SU-DHL-6 (cell line): Measurements from ENCODE around the gene NSMCE1.

Experiments used
- H2AFZ ChIP-seq: fragments of 200-600 bp; sonication (generic); 2 replicates; pipeline ENCODE4 v1.6.1; 2014; ENCODE audit warnings: low read depth, mild to moderate bottlenecking, moderate library complexity, mixed read lengths, antibody characterized with exemption, low read length; ENCODE audit not compliant: severe bottlenecking
- H3F3A ChIP-seq: fragments of 200-600 bp; shearing (Covaris generic); 2 replicates; pipeline ENCODE4 v1.6.0; 2016; ENCODE audit warnings: antibody characterized with exemption, mild to moderate bottlenecking; ENCODE audit not compliant: insufficient read depth
- H3K27ac ChIP-seq: fragments of 200-600 bp; sonication (generic); 2 replicates; pipeline ENCODE4 v1.5.1; 2016; ENCODE audit warnings: low read depth, mild to moderate bottlenecking, low read length, moderate library complexity, mixed read lengths
- H3K27me3 ChIP-seq: fragments of 200-600 bp; sonication (generic), shearing (Covaris generic); 2 replicates; pipeline ENCODE4 v1.6.0; 2014; ENCODE audit warnings: mild to moderate bottlenecking, low read length
- H3K36me3 ChIP-seq: fragments of 200-600 bp; sonication (generic); 2 replicates; pipeline ENCODE4 v1.6.1; 2014; ENCODE audit warnings: mild to moderate bottlenecking, low read length, mixed read lengths
- H3K4me2 ChIP-seq: fragments of 300-600, 200-600 bp; shearing (Covaris generic), sonication (generic); 2 replicates; pipeline ENCODE4 v1.6.0; 2014; ENCODE audit warnings: low read length, low read depth, mild to moderate bottlenecking; ENCODE audit not compliant: poor library complexity, severe bottlenecking
- H3K4me3 ChIP-seq: fragments of 200-600 bp; sonication (generic); 2 replicates; pipeline ENCODE4 v1.5.1; 2014; ENCODE audit warnings: antibody characterized with exemption, low read length, mild to moderate bottlenecking, mixed read lengths; ENCODE audit not compliant: insufficient read depth, poor library complexity, severe bottlenecking
- H3K79me2 ChIP-seq: fragments of 200-600 bp; sonication (generic); 2 replicates; pipeline ENCODE4 v1.6.1; 2014; ENCODE audit warnings: mild to moderate bottlenecking, low read length, moderate library complexity; ENCODE audit not compliant: insufficient read depth
- H3K9ac ChIP-seq: fragments of 200-600 bp; sonication (generic); 2 replicates; pipeline ENCODE4 v1.7.0; 2014; ENCODE audit warnings: mild to moderate bottlenecking, low read length
- H3K9me2 ChIP-seq: fragments of 200-600 bp; sonication (generic); replicated peaks from 2 replicates; pipeline ENCODE4 v1.6.1; 2014; ENCODE audit warnings: low read length; ENCODE audit not compliant: insufficient read depth
- H3K9me3 ChIP-seq: fragments of 200-600 bp; sonication (generic); 2 replicates; pipeline ENCODE4 v1.6.1; 2014; ENCODE audit warnings: low read length, mixed read lengths; ENCODE audit not compliant: insufficient read depth
- H4K20me1 ChIP-seq: fragments of 200-600 bp; sonication (generic); 2 replicates; pipeline ENCODE4 v1.6.1; 2014; ENCODE audit warnings: low read depth, mild to moderate bottlenecking, antibody characterized with exemption, low read length, moderate library complexity, mixed read lengths
- CTCF ChIP-seq: fragments of 200-600 bp; sonication (generic); IDR thresholded peaks from one replicate; pipeline ENCODE4 v1.5.1; 2017; ENCODE audit warnings: antibody characterized with exemption, mild to moderate bottlenecking, low read length, moderate library complexity; ENCODE audit not compliant: insufficient read depth, poor library complexity, severe bottlenecking
- EZH2phosphoT487 ChIP-seq: fragments of 200-600 bp; sonication (generic), shearing (Covaris generic); conservative IDR thresholded peaks from 2 replicates; pipeline ENCODE4 v1.6.1; 2018; ENCODE audit warnings: mild to moderate bottlenecking, antibody characterized with exemption, low read length, moderate library complexity, mixed read lengths

The NSMCE1 gene

GRCh38 chr16:27229891-27230470 is 38.6 kb downstream of the NSMCE1 start:
- H4K20me1 ChIP-seq: no peaks in the 10 kb centered on the region
- H3K9me2 ChIP-seq: no peaks in the 10 kb centered on the region
- no peaks in the 10 kb centered on the region for H3K9me3 ChIP-seq
- no peaks in the 10 kb centered on the region for H3K79me2 ChIP-seq
- H3F3A ChIP-seq: peaks cover 14% of the 10 kb centered on the region; the same call in 1 of the 2 replicates
- H3K9ac ChIP-seq: no peak overlapping the region
- H3K27ac ChIP-seq: no peak overlapping the region
- TF ChIP-seq CTCF (no peak), EZH2phosphoT487 (no peak)
- no peaks in the 10 kb centered on the region for H3K27me3 ChIP-seq
- H3K36me3 ChIP-seq: no peaks in the 10 kb centered on the region
- no peak overlapping the region for H3K4me2 ChIP-seq
- H3K4me3 ChIP-seq: no peak overlapping the region
- H2AFZ ChIP-seq: no peak overlapping the region

- Histone ChIP-seq H3K27me3 (no peaks in the 10 kb centered on the region), H3K4me3 (no peak overlapping the region), H3K4me2 (no peak overlapping the region), H3K27ac (no peak overlapping the region), H2AFZ (no peak overlapping the region), H3K9ac (no peak overlapping the region), H3F3A (peaks cover 14% of the 10 kb centered on the region; the same call in 1 of the 2 replicates), H3K36me3 (no peaks in the 10 kb centered on the region), H3K79me2 (no peaks in the 10 kb centered on the region), H3K9me2 (no peaks in the 10 kb centered on the region), H4K20me1 (no peaks in the 10 kb centered on the region), H3K9me3 (no peaks in the 10 kb centered on the region)
- no peak for TF ChIP-seq CTCF
- no peak for TF ChIP-seq EZH2phosphoT487
Observed at GRCh38 chr16:27228621-27229501, 39.7 kb downstream of the NSMCE1 start.

GRCh38 chr16:27228045-27228444 is 40.5 kb downstream of the NSMCE1 start:
- H3K27ac ChIP-seq: no peak overlapping the region

More at GRCh38 chr16:27228045-27228444, 40.5 kb downstream of the NSMCE1 start:
- Histone ChIP-seq H3K9me3 (no peaks in the 10 kb centered on the region), H3K4me3 (no peak overlapping the region), H3K79me2 (no peaks in the 10 kb centered on the region), H3K36me3 (no peaks in the 10 kb centered on the region), H3K9me2 (no peaks in the 10 kb centered on the region), H2AFZ (no peak overlapping the region), H4K20me1 (no peaks in the 10 kb centered on the region), H3F3A (0 out of 2 replicates have a peak, but pooled peaks cover 8% of the 10 kb centered on the region), H3K4me2 (no peak overlapping the region), H3K27me3 (no peaks in the 10 kb centered on the region), H3K9ac (no peak overlapping the region)
- TF ChIP-seq EZH2phosphoT487 (no peak), CTCF (no peak)
